H1 (cell line): Measurements from ENCODE around the gene BCAS4. TPM values are rescaled to one million over a fixed set of nuclear protein-coding genes. Genes with fewer than 3 reads are reported as not detected.

Experiments used
- CTCF ChIA-PET: fragments of 300-600 bp; sonication (Branson Sonifier 250); formaldehyde crosslinking; loops from one replicate; lab custom pipeline; 2021; ENCODE audit not compliant: partially characterized antibody; lab: Charles Lee
- POLR2A ChIA-PET: fragments of 300-600 bp; sonication (Branson Sonifier 250); formaldehyde crosslinking; loops from one replicate; lab custom pipeline; 2021; ENCODE audit warnings: inconsistent platforms; ENCODE audit not compliant: partially characterized antibody; lab: Charles Lee
- DNase-seq, 2 experiments: peaks; one replicate each; pipeline versions ENCODE4 v3.0.0 to v3.0.0-alpha.2; 2010 to 2022; ENCODE audit warnings: low spot score in 2 of 2, low read depth in 1 of 2, mixed read lengths in 1 of 2
- FAIRE-seq: peaks from 2 replicates; lab custom pipeline; 2011; peaks lifted over from hg19 to GRCh38; lab: Jason Lieb, UNC
- H2AFZ ChIP-seq: 2 replicates; pipeline ENCODE4 v1.8.1; 2012; ENCODE audit warnings: low read length, inconsistent platforms
- H2AK5ac ChIP-seq: 2 replicates; pipeline ENCODE4 v1.6.1; 2013; ENCODE audit warnings: low read depth, low read length
- H2BK120ac ChIP-seq: replicated peaks from 2 replicates; pipeline ENCODE3; 2013; ENCODE audit warnings: low read depth, low read length, inconsistent platforms
- H2BK12ac ChIP-seq: 2 replicates; pipeline ENCODE4 v1.6.1; 2013; ENCODE audit warnings: low read depth, low read length
- H2BK15ac ChIP-seq: 2 replicates; pipeline ENCODE4 v1.6.1; 2013; ENCODE audit warnings: low read length
- H2BK20ac ChIP-seq: 2 replicates; pipeline ENCODE4 v1.6.1; 2013; ENCODE audit warnings: low read length
- H2BK5ac ChIP-seq: 2 replicates; pipeline ENCODE4 v1.6.1; 2013; ENCODE audit warnings: low read depth, low read length
- H3K14ac ChIP-seq: 2 replicates; pipeline ENCODE4 v1.6.1; 2013; ENCODE audit warnings: inconsistent platforms; ENCODE audit not compliant: insufficient read length
- H3K18ac ChIP-seq: 2 replicates; pipeline ENCODE4 v1.6.1; 2013; ENCODE audit warnings: low read length; ENCODE audit errors: extremely low read depth
- H3K23ac ChIP-seq: 2 replicates; pipeline ENCODE4 v1.6.1; 2013; ENCODE audit warnings: inconsistent platforms; ENCODE audit not compliant: insufficient read length
- H3K23me2 ChIP-seq: 2 replicates; pipeline ENCODE4 v1.6.1; 2013; ENCODE audit warnings: low read depth, low read length
- H3K27ac ChIP-seq: 2 replicates; pipeline ENCODE4 v1.6.1; 2011; ENCODE audit warnings: low read depth, low read length, inconsistent platforms
- H3K27me3 ChIP-seq, 4 experiments: replicated peaks in 1 of 4; 1 replicate in 1 of 4; 2 replicates in 3 of 4; pipeline versions ENCODE4 v1.6.1 to v1.8.1; 2011 to 2013; ENCODE audit warnings: low read length in 3 of 4, mild to moderate bottlenecking in 3 of 4, inconsistent platforms in 2 of 4, mixed read lengths in 2 of 4, moderate library complexity in 1 of 4; ENCODE audit not compliant: control insufficient read depth in 3 of 4, insufficient read depth in 3 of 4; ENCODE audit errors: extremely low read depth in 1 of 4
- H3K36me3 ChIP-seq, 4 experiments: 2 replicates each; pipeline versions ENCODE4 v1.6.1 to v1.8.1; 2011 to 2013; ENCODE audit warnings: mild to moderate bottlenecking in 4 of 4, low read length in 3 of 4, moderate library complexity in 2 of 4, control low read depth in 1 of 4, inconsistent platforms in 1 of 4; ENCODE audit not compliant: insufficient read depth in 4 of 4, control insufficient read depth in 2 of 4
- H3K4ac ChIP-seq: replicated peaks from 2 replicates; pipeline ENCODE3; 2013; ENCODE audit warnings: low read length, low read depth, mixed read lengths, inconsistent platforms; ENCODE audit not compliant: insufficient read length
- H3K4me1 ChIP-seq, 4 experiments: replicated peaks in 1 of 4; 1 replicate in 1 of 4; 2 replicates in 3 of 4; pipeline versions ENCODE4 v1.6.1 to v1.8.1; 2011 to 2013; ENCODE audit warnings: low read length in 3 of 4, inconsistent platforms in 2 of 4, mixed read lengths in 1 of 4; ENCODE audit not compliant: insufficient read depth in 4 of 4, control insufficient read depth in 3 of 4
- H3K4me2 ChIP-seq, 2 experiments: 2 replicates each; pipeline versions ENCODE4 v1.6.1 to v1.8.1; 2011 to 2013; ENCODE audit warnings: low read depth in 2 of 2, low read length in 2 of 2, control low read depth in 1 of 2, inconsistent platforms in 1 of 2, mild to moderate bottlenecking in 1 of 2; ENCODE audit not compliant: insufficient read depth in 1 of 2
- H3K4me3 ChIP-seq, 4 experiments: fragments of 200-600, 300-600 bp in 1 of 4; sonication (generic), shearing (Covaris generic), sonication (Bioruptor Twin) in 1 of 4; 2 replicates each; pipeline versions ENCODE4 v1.5.1 to v1.8.1; 2011 to 2016; ENCODE audit warnings: low read length in 4 of 4, low read depth in 3 of 4, control low read depth in 2 of 4, inconsistent platforms in 2 of 4, mild to moderate bottlenecking in 2 of 4, mixed read lengths in 1 of 4, moderate library complexity in 1 of 4; ENCODE audit not compliant: insufficient read depth in 2 of 4; ENCODE audit errors: extremely low read depth in 1 of 4
- H3K56ac ChIP-seq: replicated peaks from 2 replicates; pipeline ENCODE3; 2013; ENCODE audit warnings: low read depth, mild to moderate bottlenecking, mixed read lengths, low read length, inconsistent platforms; ENCODE audit not compliant: insufficient read length
- H3K79me1 ChIP-seq: 2 replicates; pipeline ENCODE4 v1.6.1; 2013; ENCODE audit warnings: low read depth, low read length, control low read depth
- H3K79me2 ChIP-seq, 2 experiments: 2 replicates each; pipeline versions ENCODE4 v1.6.1 to v1.8.1; 2012 to 2013; ENCODE audit warnings: low read length in 2 of 2, mild to moderate bottlenecking in 2 of 2, inconsistent platforms in 1 of 2; ENCODE audit not compliant: insufficient read depth in 2 of 2, control insufficient read depth in 1 of 2
- H3K9ac ChIP-seq, 4 experiments: replicated peaks in 1 of 4; 1 replicate in 1 of 4; 2 replicates in 3 of 4; pipeline versions ENCODE4 v1.6.1 to v1.8.1; 2011 to 2013; ENCODE audit warnings: low read depth in 3 of 4, low read length in 3 of 4, control low read depth in 2 of 4, mild to moderate bottlenecking in 2 of 4, moderate library complexity in 2 of 4, inconsistent platforms in 1 of 4; ENCODE audit errors: extremely low read depth in 1 of 4
- H3K9me3 ChIP-seq, 2 experiments: 2 replicates each; pipeline versions ENCODE4 v1.6.1 to v1.8.1; 2012 to 2013; ENCODE audit warnings: mild to moderate bottlenecking in 2 of 2, moderate library complexity in 2 of 2, control low read depth in 1 of 2, inconsistent platforms in 1 of 2, low read depth in 1 of 2, low read length in 1 of 2, mixed read lengths in 1 of 2; ENCODE audit not compliant: insufficient read depth in 2 of 2
- H4K20me1 ChIP-seq, 2 experiments: replicated peaks in 1 of 2; 2 replicates each; pipeline versions ENCODE3 to v1.8.1; 2011 to 2013; ENCODE audit warnings: inconsistent platforms in 2 of 2, low read length in 2 of 2, mild to moderate bottlenecking in 1 of 2; ENCODE audit not compliant: insufficient read depth in 2 of 2, control insufficient read depth in 1 of 2
- H4K5ac ChIP-seq: 2 replicates; pipeline ENCODE4 v1.6.1; 2013; ENCODE audit warnings: low read length, low read depth, mixed read lengths, inconsistent platforms; ENCODE audit not compliant: insufficient read length
- H4K8ac ChIP-seq: 2 replicates; pipeline ENCODE4 v1.8.0; 2013; ENCODE audit warnings: mild to moderate bottlenecking, moderate library complexity, low read length, inconsistent platforms; ENCODE audit not compliant: insufficient read depth; ENCODE audit errors: extremely low read depth
- H4K91ac ChIP-seq: replicated peaks from 2 replicates; pipeline ENCODE3; 2013; ENCODE audit warnings: low read length, mixed read lengths, inconsistent platforms; ENCODE audit not compliant: insufficient read length
- HDAC2 ChIP-seq, 2 experiments: fragments of 300-600 bp in 1 of 2; sonication (generic) in 1 of 2; IDR thresholded peaks; 2 replicates each; pipeline ENCODE4 v1.6.1; 2011 to 2012; ENCODE audit warnings: low read depth in 2 of 2, low read length in 2 of 2, mild to moderate bottlenecking in 2 of 2, moderate library complexity in 2 of 2, borderline replicate concordance in 1 of 2, inconsistent platforms in 1 of 2
- KDM4A ChIP-seq: IDR thresholded peaks from one replicate; pipeline ENCODE4 v1.7.1; 2012; ENCODE audit warnings: low read depth, mild to moderate bottlenecking, moderate library complexity, low read length, inconsistent platforms; ENCODE audit not compliant: severe bottlenecking
- NANOG ChIP-seq: IDR thresholded peaks from 2 replicates; pipeline ENCODE4 v1.6.1; 2011; ENCODE audit warnings: low read length, low read depth, mild to moderate bottlenecking, inconsistent platforms; ENCODE audit not compliant: insufficient read depth, poor library complexity, severe bottlenecking
- RNF2 ChIP-seq: fragments of 200-900, 300-1000 bp; sonication (generic); IDR thresholded peaks from 2 replicates; pipeline ENCODE4 v1.7.1; 2016; ENCODE audit warnings: borderline replicate concordance, low read depth, mild to moderate bottlenecking, antibody characterized with exemption, low read length; ENCODE audit not compliant: poor library complexity, severe bottlenecking; ENCODE audit errors: missing control alignments
- SAP30 ChIP-seq: fragments of 300-600 bp; sonication (generic); IDR thresholded peaks from 2 replicates; pipeline ENCODE4 v1.7.1; 2012; ENCODE audit warnings: low read length, moderate library complexity, mild to moderate bottlenecking, inconsistent platforms; ENCODE audit not compliant: insufficient read depth, insufficient replicate concordance
- SIRT6 ChIP-seq: IDR thresholded peaks from one replicate; pipeline ENCODE4 v1.7.1; 2012; ENCODE audit warnings: low read length, inconsistent platforms
- SUZ12 ChIP-seq: fragments of 200-600 bp; sonication (generic); IDR thresholded peaks from 2 replicates; pipeline ENCODE4 v1.6.1; 2012; ENCODE audit warnings: mild to moderate bottlenecking, inconsistent platforms, low read length, moderate library complexity, mixed read lengths
- TAF1 ChIP-seq: IDR thresholded peaks from 2 replicates; pipeline ENCODE4 v1.6.1; 2011; ENCODE audit warnings: mild to moderate bottlenecking, low read depth, low read length
- TAF7 ChIP-seq: optimal IDR thresholded peaks from 2 replicates; pipeline ENCODE3; 2011; ENCODE audit warnings: low read depth, mild to moderate bottlenecking, inconsistent platforms, low read length, moderate library complexity, borderline replicate concordance
- WGBS, 2 experiments: shearing (Covaris generic) in 1 of 2; methylation state at CpG; one replicate each; pipeline versions ENCODE4 v1.1.6 to v1.1.7; 2013 to 2015; ENCODE audit warnings: low lambda C conversion rate in 2 of 2, mixed read lengths in 2 of 2, inconsistent platforms in 1 of 2, low coverage in 1 of 2, missing lambda C conversion rate in 1 of 2; ENCODE audit not compliant: insufficient replicate concordance in 2 of 2, insufficient coverage in 1 of 2, insufficient read length in 1 of 2; ENCODE audit errors: extremely low coverage in 1 of 2, missing lambda C conversion rate in 1 of 2; 5-methylcytosine and 5-hydroxymethylcytosine counted together
- polyA plus RNA-seq, 7 experiments: library from polyadenylated mRNA; depleted of rRNA in 3 of 7; stranded (reverse) in 5 of 7; unstranded in 2 of 7; fragments of >200 nt in 5 of 7; fragments of 200-250 nt in 2 of 7; gene quantifications; 1 replicate in 5 of 7; 2 replicates in 1 of 7; 4 replicates in 1 of 7; pipeline versions ENCODE4 v1.2.1 to v1.2.3, GENCODE V29; 2011 to 2013; ENCODE audit warnings: missing spikeins in 2 of 7, mixed read lengths in 2 of 7
- total RNA-seq: library from RNA; stranded (reverse); fragmentation: NEBNext Ultra II Directional; extraction: Animal tissue kit (Norgen Biotek cat#: 25700); gene quantifications from 2 replicates; pipeline ENCODE4 v1.2.1, GENCODE V29; 2021

Gene BCAS4
- total and polyA plus RNA-seq, 2 of the 8 experiments (the other 6 are each of a cell fraction or from before 2014, with no cell fraction given) = 21.2 to 23.6 TPM

DNA sequence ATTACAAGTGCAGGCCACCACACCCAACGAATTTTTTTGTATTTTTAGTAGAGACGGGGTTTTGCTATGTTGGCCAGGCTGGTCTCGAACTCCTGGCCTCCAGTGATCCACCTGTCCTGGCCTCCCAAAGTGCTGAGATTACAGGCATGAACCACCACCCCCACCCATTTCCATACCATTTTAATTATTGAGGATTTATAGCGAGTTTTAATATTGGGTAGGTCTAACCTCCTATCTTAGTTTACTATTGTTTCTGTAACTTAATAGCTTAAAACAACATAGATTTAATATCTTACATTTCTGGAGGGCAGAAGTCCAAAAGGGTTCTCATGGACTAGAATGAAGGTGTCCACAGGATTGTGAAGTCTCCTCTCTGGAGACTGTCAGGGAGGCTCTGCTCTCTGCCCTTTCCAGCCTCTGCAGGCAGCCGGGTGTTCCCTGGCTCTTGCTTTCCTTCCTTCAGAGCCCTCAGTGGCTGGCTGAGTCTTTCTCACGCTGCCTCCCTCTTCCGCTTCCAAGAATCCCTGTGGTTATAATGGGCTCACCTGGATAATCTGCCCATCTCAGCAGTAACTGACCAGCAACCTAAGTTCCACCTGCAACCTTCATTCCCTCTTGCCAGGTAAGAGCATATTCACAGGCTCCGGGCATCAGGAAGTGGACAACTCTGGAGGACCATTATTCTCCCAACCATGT lies 18.6 kb upstream of the BCAS4 start:
- peaks cover 0 to under 1% (median 0%) of the 10 kb centered on the region in 4 experiments; a peak in 1 of 7 replicates for H3K4me1 ChIP-seq
- H3K4ac ChIP-seq = no peak overlapping the region
- no peak overlapping the region for H3K18ac ChIP-seq
- H3K9ac ChIP-seq = no peak overlapping the region
- H3K27me3 ChIP-seq = no peaks in the 10 kb centered on the region
- DNase-seq (no peak), FAIRE-seq (no peak)
- no peak overlapping the region for H2BK15ac ChIP-seq
- H3K4me3 ChIP-seq = no peak overlapping the region
- no peaks in the 10 kb centered on the region for H3K9me3 ChIP-seq
- H3K79me1 ChIP-seq = no peaks in the 10 kb centered on the region
- H4K8ac ChIP-seq = no peak overlapping the region
- no peak overlapping the region for H3K56ac ChIP-seq
- no peaks in the 10 kb centered on the region for H3K79me2 ChIP-seq
- no peak overlapping the region for H3K4me2 ChIP-seq
- WGBS, 2 experiments = 77% methylated on average over 8 of the region's 8 CpGs; no CpG with 5 or more reads in 1 of the 2 experiments
- H3K23ac ChIP-seq = no peak overlapping the region
- ChIA-PET CTCF (interaction anchor here (1.0 to 1.9 kb wide), 6 partner anchors 12 to 160 kb away, joined by 3 to 8 read pairs (median 4); no protein-coding TSS in a partner anchor), POLR2A (no interaction called here)
- H4K5ac ChIP-seq = no peak overlapping the region
- H2BK20ac ChIP-seq = no peak overlapping the region
- no peak overlapping the region for H2BK5ac ChIP-seq
- H3K27ac ChIP-seq = no peak overlapping the region
- no peak overlapping the region for H2AK5ac ChIP-seq
- H4K91ac ChIP-seq = no peak overlapping the region
- no peaks in the 10 kb centered on the region for H3K23me2 ChIP-seq
- H4K20me1 ChIP-seq = no peaks in the 10 kb centered on the region
- H2BK12ac ChIP-seq = no peak overlapping the region
- H2BK120ac ChIP-seq = no peak overlapping the region
- no peaks in the 10 kb centered on the region for H3K36me3 ChIP-seq
- H3K14ac ChIP-seq = no peak overlapping the region
- H2AFZ ChIP-seq = peak overlapping the region; percentile 96
- TF ChIP-seq SIRT6 (no peak), KDM4A (no peak), TAF7 (no peak), RNF2 (no peak), HDAC2 (IDR thresholded peaks at IDR 0.05; ENCODE audit: borderline replicate concordance in 1 of 2, low read depth in 2 of 2, low read length in 2 of 2) (no peak), SUZ12 (no peak), NANOG (no peak), TAF1 (no peak), SAP30 (no peak)
